Nasal cavity respiratory epithelium epithelial cell of viscerocranial mucosa (primary cell): Measurements from ENCODE around the gene TEKTIP1. TPM values are rescaled to one million over a fixed set of nuclear protein-coding genes. Genes with fewer than 3 reads are reported as not detected.

Experiments used
- total RNA-seq: library from RNA; depleted of rRNA; stranded (reverse); fragments of >200 nt; gene quantifications from 2 replicates; pipeline ENCODE4 v1.2.3, GENCODE V29; 2014

TEKTIP1 gene
- total RNA-seq = 0.14 TPM in 1 of 2 replicates, not detected in the other

DNA sequence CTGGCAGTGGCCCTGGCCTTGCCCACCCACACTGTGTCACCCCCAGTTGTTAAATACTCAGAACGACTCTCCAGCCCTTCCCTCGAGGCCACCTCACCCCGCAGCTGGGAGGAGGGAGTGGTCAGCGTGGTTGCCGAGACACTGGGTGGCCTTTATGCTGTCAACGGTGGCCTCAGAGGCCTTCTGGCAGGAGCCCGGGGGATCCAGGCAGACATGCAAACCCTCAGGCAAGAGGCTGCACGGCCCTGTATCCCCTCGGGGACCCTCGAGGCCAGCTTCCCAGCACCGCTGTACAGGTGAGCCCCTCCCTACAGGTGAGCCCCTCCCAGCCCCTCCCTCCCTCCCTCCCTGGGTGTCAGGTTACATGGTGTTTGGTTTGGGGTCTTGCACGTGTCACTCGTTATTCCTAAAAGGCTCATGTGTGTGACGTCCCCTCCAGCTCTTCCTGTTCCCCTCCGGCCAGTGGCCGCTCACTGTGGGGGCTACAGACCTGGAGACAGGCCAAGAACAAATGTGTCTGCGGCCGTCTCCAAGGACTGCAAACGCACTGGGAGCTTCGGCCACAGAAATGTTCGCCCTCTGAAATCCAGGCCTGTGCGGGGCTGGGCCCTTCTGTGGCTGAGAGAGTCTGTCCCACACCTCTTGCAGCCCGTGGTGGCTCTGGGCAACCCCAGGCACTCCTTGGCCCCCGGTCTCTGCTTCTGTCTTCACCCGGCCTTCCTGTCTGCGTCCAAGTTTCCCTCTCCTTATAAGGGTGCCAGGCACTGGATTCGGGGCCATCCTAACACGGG, at the start of gene TEKTIP1:
TEKTIP1 (plus strand) TSS at position 210 of the 791 bp plus-strand sequence; CDS start at position 214, 4 bp downstream.

DNA sequence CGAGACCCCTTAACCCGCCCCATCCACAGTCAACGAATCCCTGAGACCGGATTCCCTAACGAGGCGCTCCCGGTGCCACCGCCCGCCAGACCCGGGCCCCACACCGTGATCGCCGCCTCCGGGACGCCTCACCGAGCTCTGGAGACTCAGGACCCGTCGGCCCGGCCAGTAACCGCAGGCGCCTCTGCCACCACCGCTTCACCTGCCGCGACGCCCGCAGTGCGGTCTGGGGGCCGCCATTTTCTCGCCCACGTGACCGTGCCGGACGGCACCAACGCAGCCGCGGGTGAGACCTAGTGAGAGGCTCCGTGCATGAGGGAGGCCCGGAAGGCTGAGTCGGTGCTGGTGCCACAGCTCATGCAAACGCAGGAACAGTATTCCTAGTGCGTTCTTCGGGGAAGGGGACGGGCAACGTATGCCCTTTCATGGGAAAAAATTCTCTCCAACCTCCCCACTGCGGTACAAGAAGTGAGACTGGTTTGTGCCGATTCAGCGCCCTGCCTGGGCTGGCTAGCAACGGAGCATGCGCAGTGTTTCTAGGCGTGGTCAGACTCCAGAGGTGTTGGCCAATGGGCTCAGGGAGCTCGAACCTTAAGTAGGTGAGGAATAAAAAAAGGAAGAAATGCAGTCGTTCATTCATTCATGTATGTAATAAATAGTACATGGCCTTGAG, 38.4 kb upstream of the TEKTIP1 start, which contains the start of gene DOHH:
DOHH (minus strand) TSS at position 246 of the 673 bp plus-strand sequence. CDS start 3,860 bp downstream, outside the sequence.

DNA sequence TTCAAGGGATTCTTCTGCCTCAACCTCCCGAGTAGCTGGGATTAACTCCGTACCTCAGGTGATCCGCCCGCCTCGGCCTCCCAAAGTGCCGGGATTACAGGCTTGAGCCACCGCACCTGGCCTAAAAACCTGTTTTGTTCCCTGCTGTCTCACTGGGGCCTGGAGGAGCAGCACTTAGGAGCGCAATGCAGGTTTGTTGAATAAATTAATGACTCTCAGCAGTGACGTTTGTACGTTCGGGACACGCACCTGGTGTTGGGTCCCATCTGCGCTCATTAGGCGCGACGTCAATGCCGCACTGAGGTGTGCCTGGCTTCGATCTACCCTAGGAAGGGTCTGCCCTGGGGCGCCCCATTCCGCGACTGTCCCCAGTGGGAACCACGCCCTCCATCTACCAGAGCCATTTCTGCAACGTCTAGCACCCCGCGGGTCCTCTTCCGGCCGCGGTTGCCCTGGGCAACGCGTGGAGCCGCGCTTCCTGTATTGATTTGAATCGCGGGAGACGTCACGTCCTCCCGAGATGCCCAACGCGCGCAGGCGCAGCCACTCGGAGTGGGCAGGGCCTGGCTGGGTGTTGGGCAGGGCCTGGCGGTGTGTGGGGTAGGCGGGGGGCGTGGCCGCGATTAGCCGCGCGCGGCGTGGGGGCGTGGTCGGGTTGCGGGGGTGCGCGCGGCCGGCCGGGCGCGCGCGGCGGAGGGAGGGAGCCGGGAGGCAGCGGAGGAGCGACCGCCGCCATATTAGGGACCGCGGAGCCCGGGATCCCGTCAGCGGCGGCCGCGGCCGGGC, 33.2 kb upstream of the TEKTIP1 start, which contains the start of gene FZR1:
FZR1 (plus strand) TSS at position 714 of the 786 bp plus-strand sequence. CDS start 16,679 bp downstream, outside the sequence.

GRCh38 chr19:3557461-3558248, 18.7 kb downstream of the TEKTIP1 start, which contains the start of gene MFSD12:
Gene MFSD12, minus strand, starts transcription at chr19:3557586. Its CDS starts 183 bp downstream, at chr19:3557403.

GRCh38 chr19:3572855-3573161, 33.8 kb downstream of the TEKTIP1 start, which contains the start of gene HMG20B:
Gene HMG20B, plus strand, starts transcription at chr19:3572944. Its CDS starts 366 bp downstream, at chr19:3573310.

DNA sequence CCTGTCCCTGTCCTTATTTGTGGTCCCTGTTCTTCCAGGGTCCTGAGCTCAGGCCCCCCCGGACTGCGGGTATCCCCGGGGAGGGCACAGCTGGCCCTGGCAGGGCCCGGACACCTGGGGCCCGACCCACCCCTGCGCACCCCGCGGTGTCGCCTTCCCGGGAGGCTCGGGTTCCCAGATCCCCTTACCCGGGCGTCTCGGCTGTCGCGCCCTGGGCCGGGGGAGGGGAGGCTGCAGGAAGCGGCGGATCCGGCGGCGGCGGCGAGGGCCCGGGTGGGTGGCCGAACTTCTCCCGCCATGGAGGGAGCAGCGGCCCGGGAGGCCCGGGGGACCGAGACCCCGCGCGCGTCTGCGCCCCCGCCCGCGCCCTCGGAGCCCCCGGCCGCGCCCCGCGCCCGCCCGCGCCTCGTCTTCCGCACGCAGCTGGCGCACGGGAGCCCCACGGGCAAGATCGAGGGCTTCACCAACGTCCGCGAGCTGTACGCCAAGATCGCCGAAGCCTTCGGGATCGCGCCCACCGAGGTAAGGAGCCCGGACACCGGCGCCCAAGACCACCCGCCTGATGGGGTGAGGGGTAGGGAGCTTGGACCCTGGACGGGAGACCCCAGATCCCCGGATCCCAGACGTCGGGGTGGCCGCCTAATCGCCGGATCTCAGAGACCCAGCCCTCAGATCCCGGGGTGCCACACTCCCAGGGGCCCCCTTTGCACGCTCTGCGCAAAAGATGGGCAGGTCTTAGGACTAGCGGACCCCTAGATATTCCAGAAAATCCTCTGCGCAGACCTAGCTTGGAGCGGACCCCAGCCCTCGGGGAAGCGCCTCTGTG, 46.5 kb downstream of the TEKTIP1 start, which contains the start of gene GIPC3:
GIPC3 (plus strand) TSS at position 178 of the 826 bp plus-strand sequence; CDS start at position 298, 120 bp downstream.

Other genes with a start within 250 kb of the TEKTIP1 start
- gene NFIC, start 172.6 kb upstream of the TEKTIP1 start, total RNA-seq = 13.3 and 75.2 TPM in 2 replicates
- gene SMIM24, start 58.6 kb upstream of the TEKTIP1 start, total RNA-seq = not detected in 2 replicates
- not detected in 2 replicates for gene SMIM44, start 55.7 kb upstream of the TEKTIP1 start, total RNA-seq
- 14.7 and 18.5 TPM in 2 replicates for gene DOHH, start 38.5 kb upstream of the TEKTIP1 start, total RNA-seq
- 27.3 and 45.1 TPM in 2 replicates for gene FZR1, start 32.9 kb upstream of the TEKTIP1 start, total RNA-seq
- 80.3 and 174 TPM in 2 replicates for gene MFSD12, start 18.4 kb downstream of the TEKTIP1 start, total RNA-seq
- gene HMG20B, start 33.8 kb downstream of the TEKTIP1 start, total RNA-seq = 47.4 and 60.1 TPM in 2 replicates
- gene GIPC3, start 46.3 kb downstream of the TEKTIP1 start, total RNA-seq = not detected in 2 replicates
- 0.21 TPM in 1 of 2 replicates, not detected in the other for gene TBXA2R, start 67.7 kb downstream of the TEKTIP1 start, total RNA-seq
- gene CACTIN, start 87.6 kb downstream of the TEKTIP1 start, total RNA-seq = 23.2 and 34.0 TPM in 2 replicates
- gene PIP5K1C, start 161.3 kb downstream of the TEKTIP1 start, total RNA-seq = 5.5 and 31.3 TPM in 2 replicates
- gene TJP3, start 169.2 kb downstream of the TEKTIP1 start, total RNA-seq = 1.0 and 4.4 TPM in 2 replicates
- gene APBA3, start 222.5 kb downstream of the TEKTIP1 start, total RNA-seq = 22.9 and 23.8 TPM in 2 replicates
- gene MRPL54, start 223.5 kb downstream of the TEKTIP1 start, total RNA-seq = 15.3 and 68.4 TPM in 2 replicates
- not detected in 2 replicates for gene RAX2, start 233.1 kb downstream of the TEKTIP1 start, total RNA-seq
- gene MATK, start 247.2 kb downstream of the TEKTIP1 start, total RNA-seq = under 0.01 and 0.57 TPM in 2 replicates